GF-D8 (cell line): Measurements from ENCODE around the gene ALDOB.
A peak's percentile ranks its signal among the peaks of the same experiment; 100 is the strongest.

ENCODE experiments used
- DNase-seq: peaks from one replicate; lab custom pipeline; 2025; lab: John Stamatoyannopoulos, UW

The ALDOB gene

DNA sequence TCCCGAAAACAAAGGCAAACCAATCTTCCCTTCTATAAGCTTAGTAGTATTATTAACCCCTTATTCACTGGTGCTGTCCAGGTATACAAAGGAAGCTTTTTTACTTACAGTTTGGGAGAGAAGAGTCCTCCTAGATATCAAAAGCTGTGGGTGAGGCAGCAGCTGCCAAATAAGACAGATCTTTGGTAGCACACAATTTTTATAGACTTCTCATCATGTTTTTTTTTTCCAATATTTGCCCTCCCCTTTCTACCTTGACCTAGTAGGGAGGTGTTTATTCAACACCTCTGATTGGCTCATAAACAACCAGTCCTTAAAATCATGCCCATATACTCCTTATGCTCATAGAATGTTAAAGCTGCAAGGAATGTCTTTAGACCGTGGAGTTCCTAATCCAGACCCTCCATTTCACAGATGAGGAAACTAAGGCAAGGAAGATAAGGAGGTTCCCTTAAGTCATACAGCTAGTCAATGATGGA, at the start of gene ALDOB:
TSS of gene ALDOB (minus strand) at position 174 of the 479 bp plus-strand sequence. CDS start 4,887 bp downstream, outside the sequence.
- DNase-seq: no peak

DNA sequence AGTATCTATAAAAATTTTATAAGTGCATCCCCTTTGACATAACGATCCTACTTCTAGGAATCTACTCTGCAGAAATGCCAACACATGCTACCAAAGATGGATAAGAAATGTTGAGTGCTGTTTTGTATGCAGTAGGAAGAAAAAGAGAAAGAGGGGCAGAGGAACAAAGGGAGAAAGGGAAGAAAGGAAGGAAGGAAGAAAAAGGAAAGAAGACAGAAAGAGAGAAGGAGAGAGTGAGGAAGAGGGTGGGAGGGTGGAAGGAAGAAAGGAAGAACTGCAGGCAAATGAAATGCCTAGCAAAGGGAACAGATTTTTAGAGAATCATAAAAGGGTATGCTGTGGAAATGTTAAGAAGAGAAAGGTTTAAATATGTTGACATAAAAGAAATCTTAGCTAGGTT, 48.5 kb upstream of the ALDOB start:
- no peak for DNase-seq

DNA sequence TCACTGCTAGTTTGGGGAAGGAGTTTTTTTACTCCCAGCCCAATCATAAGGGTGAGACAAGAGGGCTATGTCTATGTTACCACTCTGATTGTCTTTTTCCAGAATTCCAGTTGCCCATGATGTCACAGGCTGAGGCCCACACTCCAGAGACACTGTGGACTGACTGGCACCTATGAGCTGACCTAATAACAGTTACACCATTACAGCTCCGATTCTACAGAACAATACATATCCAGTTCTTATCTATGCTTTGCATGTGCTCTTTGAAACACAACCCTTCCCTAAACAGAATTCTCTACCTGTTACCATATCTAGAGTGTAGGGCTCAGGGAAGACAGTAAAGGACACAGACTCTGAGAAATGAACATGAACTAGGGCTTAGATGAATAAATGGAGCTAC, 45.7 kb upstream of the ALDOB start:
- DNase-seq: no peak

DNA sequence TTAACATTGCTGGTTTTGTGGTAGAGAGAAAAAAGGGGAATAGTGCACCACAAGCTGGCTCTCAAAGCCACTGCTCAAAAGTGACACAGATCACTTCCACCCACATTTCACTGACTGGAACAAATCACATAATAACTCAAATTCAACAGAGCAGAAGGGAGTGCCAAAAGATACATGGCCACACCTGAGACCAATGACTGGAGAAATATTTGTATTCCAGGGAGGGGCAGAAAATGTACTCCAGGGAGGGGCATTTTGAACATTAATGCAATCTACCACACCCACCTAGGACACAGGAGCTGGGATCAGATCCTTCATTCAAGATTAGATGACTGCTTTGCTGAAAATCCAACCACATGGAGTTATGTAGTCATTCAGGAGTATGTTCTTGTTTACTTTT, 44.8 kb upstream of the ALDOB start:
- DNase-seq: no peak

DNA sequence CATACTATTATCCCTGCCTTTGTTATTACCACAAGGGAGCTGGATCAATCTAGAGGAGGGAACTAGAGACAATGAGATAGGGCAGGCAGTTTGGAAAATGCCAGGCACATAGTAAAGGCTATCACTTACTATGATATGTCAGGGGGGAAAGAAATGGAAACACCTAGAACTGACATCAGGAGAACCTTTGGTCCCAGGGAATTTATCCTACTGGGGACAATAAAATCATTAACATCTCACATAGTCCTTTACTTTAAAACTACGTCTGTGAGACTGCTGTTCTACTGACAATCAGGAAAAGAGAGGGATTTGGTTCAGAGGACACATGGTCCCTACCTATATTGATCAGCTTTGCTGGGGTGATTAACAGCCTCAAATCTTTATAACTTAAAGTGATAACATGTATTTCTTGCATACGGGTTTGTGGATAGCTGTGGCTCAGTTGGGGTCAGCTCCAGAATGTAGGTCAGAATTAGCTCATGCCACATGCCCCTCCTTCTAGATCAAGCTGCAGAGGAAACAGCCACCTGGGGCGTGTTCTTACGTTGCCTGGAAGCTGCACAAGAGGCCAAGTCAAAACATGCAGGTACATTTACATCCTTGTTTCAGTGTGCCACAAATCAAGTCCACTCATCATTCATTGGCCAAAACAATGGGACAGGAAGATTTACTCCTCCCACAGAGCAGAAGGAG, 43.9 kb upstream of the ALDOB start:
- DNase-seq: no peak

DNA sequence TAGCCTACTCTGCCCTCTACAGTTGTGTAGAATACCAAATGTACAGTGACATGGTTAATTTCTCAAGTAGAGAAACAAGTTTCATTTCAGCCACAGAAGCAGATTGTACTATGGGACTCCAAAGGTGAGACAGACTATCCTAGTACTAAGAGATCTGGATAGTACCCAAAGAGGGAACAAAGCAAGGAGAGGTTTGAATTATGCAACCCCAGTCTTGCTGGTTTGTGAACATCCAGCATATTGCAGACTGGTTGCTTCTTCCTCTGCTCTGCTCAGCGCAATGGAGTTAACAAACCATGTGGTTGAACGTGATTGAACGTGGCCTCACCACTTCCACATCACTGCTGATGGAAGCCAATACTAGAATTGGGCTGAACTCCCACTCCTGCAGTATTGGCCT, 43.3 kb upstream of the ALDOB start:
- no peak for DNase-seq

DNA sequence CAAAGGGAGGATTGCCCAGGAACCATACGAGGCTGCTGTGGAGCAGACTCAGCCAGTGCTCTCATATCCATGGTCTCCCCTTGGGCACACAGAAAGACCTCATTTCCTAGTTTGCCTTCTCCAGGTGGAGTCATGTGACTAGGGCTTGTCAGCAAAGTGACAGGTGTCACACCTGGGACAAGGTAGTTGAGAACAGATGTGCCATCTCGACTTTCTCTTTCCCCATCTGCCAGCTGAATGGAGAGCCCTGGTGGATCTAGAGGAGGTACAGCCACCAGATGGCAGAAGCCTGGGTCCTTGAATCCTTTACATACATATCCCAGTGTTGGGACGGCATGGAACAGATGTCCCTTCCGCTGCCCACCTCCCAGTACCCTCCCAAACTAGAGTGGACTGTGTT, 42.9 kb upstream of the ALDOB start:
- no peak for DNase-seq

DNA sequence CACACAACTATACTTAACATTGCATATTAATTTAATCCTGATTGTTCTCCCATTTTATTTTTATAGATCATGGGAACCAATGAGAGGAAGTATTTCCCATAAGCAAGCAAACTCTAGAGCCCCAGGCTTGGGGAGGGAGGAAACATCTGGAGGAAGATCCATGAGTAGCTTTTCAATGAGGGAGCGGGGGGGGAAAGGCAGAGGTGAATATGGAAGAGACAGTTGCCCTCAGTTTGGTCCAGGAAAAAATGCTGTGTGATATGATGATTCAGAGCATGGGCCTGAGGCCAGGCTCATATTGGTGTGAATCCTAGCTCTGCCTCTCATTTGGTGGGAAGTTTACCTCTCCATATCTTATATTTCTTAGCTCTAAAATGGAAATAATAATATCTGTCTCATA, 42.2 kb upstream of the ALDOB start:
- no peak for DNase-seq

DNA sequence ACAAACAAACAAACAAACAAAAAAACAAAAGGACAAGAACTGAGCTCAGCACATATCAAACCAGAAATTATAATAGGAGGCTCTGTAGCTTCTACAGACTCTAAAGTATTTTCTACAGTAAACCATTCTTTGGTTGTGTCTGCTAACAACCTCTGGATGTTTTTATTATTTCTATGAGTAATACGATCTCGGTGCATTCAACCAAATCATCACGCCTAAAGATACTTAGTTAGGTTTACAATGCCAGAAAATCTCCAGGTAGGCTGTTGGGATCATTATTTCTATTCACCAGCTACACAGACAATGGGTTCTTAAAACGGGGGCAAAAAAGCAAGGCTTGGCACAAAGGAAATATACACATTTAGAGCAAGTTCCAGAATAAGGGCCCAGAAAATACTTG, 41.6 kb upstream of the ALDOB start:
- DNase-seq: no peak

DNA sequence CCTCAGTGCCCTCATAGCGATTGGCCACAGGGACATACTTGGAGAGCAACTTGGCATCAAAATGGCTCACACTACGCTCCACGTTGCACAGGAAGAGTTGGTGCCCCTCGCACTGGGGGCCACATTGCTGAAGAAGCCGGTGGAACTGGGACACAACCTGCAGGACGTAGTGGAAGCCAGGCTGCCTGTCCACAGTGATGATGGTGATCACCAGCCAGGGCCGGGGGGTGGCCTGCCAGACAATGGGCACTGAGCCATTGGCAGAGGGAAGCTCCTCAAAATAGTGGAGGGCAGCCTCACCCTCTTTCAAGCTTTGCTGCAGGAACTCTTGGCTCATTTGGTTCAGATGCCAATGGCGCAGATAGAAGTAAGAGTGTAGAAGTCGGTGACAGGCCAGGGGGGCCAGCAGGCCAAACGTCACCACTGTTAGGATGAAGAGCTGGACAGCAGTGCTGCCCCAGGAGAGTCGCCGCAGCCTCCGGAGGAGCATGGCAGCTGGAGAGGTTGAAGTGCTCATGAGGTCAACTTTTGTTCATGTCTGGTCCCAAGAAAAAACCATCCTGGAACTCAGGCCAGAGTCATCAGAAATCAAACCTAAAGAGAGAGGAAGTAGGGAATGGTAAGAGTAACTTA, 41.1 kb upstream of the ALDOB start:
- DNase-seq: no peak

DNA sequence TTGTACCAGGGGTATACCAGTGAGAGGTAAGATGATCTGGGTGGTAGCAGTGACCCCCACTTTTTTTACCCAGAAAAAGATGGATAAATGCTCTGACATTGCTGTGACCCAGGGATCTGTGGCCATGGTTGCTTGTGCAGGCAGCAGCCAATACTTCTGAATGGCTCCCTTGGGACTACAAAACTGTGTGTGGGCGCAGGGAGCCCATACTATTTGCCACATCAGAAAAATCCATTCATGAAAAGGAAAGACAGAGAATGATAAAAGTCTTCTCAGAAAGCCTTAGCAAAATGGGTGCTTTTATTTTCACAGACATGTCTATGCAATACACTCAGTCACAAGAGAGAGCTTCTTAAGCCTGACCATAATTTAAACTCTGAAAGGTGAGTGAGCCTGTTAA, 37.3 kb upstream of the ALDOB start:
- DNase-seq: no peak

DNA sequence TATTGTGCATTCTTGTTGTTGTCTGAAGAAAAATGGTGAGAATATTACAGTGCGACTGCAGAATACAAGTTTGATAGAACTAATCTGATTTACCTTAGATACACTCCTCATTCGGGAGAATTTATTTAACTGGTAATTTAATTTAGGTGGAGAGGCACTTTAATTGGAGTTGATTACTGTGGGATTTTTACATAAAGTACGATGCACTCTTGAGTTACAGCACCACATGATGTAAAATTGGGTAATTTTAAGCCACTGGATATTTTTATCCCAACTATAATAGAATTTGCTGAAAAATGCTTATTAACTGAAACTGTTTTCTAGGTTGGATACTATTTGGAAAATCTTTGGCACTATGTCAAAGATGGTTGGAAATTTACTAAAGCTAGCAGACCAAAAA, 35.4 kb upstream of the ALDOB start:
- DNase-seq: no peak

DNA sequence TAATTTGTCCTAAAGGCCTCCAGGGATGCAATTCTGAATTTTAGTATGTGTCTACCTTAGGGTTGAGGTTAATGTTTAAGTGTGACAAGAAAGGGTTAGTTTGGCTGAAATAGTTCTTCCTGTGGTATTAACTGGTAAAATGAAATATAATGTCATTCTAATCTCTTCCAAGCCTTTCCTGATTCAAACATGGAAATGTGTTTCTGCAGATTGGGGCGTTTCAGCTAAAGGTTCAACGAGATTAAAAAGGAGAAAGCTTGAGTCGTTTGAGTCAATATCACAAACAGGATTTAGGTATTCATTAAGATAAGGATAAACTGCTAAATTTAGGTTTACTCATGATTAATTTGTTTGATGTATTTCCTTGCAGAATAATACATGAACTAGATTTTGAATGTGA, 34.4 kb upstream of the ALDOB start:
- no peak for DNase-seq

DNA sequence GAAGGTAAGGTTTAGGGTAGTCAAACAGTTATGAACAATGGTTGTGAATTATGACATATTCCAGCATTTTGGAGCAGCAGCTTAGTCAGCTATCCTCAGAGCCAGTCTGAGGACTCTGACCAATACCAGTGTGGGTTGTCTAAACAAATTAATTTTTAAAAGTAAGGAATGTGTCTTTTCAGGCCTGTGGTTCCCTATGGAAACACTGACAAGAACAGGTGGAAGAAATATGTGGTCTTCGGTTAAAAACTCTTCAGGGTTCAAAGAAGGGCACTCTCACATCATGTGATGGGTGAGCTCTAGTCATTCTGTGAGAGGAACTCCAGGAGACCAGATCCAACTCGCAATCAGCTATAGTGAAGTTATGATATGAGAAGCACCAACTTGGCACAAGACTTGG, 33.5 kb upstream of the ALDOB start:
- no peak for DNase-seq

DNA sequence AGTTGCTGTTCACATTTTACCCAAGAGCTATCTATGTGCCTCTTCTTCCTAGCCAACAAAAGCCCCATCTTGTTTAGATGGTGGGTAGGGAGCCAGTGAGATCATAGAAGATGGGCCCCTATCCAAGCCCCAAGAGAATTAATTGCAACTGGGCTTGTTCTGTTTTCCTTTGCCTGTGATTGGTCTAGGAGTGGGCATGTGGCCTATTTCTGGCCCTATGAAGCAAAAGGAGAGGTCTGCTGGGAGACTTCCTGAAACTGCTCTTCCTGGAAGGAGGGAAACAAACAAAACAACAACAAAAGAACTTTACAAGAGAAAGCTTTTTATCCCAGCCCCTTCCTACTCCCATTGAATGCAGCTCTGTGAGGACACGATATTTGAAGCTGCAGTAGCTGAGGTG, 32.5 kb upstream of the ALDOB start:
- DNase-seq: no peak

DNA sequence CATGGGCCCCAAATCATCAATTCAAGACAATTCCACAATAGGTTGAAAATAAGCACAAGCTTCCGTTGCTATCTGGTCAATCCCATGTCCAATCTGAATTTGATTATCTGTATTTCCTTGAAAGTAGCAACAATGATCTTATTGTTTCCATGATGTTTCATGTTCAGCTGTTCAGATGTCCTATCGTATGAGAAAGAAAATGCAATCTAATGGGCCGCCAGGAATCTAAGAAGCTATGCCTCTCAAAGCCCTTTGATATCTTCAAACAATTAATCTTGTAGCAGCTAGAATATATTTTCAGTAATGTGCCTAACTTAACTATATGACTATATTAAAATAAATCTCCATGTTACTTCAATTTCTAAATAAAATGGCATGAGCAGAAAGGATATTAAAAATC, 32.1 kb upstream of the ALDOB start:
- DNase-seq: no peak

DNA sequence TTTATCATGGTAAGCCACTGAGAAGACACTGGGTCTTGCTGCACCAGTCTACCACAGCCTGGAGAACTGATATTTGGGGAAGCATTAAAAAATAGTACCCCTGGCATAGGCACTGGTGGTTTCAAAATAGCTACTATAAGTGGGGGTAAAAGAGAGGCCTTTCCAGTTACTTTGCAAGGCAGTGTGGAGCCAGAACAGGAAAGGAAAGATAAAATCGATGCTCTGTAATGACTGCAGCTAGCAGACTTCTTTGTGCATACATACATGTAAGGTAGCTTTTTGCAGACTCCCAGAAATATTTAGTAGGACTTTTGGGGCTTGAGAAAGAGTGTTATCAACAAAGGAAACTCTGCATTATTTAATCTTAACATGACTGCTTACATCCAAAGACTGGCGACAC, 31.3 kb upstream of the ALDOB start:
- no peak for DNase-seq

DNA sequence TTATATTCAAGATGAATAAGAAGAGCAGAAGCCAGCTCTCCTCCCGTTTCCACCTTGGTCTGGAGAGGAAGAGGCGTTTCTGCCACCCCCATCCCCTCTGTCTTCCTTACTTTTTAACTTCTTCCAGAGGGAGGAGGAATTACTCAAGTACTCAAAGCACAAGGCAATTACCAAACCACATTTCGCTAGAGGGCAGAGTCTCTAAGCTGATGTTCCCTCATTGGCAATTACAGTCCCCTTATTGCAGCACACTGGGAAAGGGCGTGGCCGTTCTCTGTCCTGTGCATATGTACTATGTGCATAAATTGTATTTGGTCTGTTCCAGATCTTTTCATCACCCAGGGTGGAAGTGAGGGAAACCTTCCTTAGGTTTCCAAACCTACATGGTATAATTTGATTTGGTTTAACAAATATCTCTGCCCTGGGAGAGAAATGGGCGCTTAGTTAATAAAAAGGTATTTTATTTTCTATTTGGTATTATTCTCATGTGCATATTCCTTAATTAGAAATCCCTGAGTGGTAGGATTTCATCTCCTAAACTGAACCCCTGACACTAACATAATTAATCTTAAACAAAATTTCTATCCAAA, 29.8 kb upstream of the ALDOB start:
- no peak for DNase-seq

DNA sequence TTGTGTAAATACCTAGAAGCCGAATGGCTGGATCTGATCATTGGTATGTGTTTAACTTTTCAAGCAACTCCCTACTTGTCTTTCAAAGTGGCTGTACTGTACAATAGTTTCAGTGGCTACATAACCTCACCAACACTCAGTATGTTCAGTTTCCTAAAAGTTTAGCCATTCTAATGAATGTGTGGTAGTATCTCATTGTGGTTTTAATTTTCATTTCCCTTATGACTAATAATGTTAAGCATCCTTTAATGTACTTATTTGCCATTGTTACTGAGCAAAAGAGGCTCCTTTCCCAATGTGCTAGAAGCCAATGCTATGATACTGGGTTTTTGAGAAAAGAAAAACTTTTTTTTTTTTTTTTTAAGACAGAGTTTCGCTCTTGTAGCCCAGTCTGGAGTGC, 27.8 kb upstream of the ALDOB start:
- no peak for DNase-seq

DNA sequence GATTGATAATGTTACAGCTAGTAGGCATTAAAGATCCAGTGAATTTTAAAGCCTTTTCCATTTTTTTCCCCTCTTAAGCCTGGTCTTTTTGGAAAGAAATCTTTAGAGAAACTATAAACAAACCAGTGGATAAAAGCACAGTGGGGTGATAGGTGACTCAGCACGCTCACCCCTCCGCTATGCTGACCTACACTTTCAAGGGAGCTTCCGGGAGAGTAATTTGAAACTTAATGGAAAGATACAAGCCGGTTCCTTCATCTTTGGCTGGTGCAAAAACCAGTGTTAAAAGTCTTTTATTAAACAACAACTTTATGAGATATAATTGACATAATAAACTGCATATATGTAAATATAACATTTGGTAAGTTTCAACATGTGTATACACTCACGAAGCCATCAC, 27.0 kb upstream of the ALDOB start:
- no peak for DNase-seq

DNA sequence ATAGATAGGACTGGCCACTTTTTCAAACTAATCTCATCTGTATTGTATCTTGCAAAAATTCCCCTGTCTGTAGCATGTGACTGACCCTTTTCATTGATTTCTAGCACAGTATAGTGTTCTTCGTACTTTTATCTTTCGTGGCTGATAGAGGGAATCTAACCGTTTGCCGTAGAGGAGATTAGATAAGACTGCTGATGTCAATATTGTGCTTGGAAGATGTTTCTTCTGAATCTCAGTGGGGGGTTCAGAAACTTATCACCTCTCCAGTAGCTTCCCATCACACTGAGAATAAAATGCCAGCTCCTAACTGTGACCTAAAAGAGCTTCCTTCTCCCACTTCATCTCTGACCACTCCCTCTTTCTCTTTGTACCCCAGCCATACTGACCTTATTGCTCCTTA, 25.4 kb upstream of the ALDOB start:
- no peak for DNase-seq

DNA sequence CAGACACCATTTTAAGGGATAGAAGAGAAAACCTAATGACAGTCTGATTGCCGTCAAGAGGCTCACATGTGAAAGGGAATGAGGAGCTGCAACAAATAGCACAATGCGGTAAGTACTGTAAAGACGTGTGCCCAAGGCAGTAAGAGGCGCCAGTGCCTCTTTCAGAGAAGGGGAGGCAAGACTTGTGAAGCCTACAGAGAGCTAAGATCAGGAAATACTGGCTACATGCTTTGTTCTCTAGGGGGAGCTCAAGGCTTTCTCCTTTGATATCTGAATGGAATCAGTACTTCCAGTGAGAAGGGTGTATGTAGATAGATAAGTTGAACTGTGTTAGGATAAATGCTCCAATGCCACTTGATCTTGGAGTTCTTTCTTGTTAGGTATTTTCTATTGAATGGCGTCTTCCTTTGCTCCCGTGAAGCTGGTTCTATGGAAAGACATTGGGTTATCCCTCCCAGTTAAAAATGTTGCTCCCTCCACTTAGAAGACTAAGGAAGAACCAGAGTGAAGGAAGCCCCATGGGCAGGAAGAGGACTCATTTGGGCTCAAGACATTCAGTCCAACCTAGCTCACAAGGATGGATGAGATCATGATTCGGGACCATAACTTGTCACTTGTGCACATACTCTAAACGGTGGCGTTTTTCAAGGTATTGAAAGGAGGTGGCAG, 23.5 kb upstream of the ALDOB start:
- DNase-seq: peak; percentile 41

DNA sequence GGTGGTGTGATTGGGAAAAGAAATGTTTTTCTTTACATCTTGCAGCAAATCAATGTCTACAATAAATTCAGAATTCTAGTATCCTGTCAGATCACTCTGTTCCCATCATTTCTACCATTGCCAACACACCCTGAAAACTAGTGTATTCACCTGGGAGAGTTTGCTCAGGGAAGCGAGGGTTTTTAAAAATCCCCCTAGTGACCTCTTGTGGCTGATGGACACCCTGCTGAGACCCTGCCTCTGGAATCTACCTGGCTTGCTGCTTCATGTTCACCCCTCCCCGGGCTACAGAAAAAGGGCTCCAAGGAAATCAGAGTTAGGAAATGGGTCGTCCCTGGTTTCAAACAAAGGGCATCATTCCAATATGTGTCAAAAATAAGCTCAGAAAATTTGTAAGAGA, 21.4 kb upstream of the ALDOB start:
- no peak for DNase-seq
